Chondrocyte (in vitro differentiated cells): ENCODE results near the gene PCLO. TPM values are rescaled to one million over a fixed set of nuclear protein-coding genes. Genes with fewer than 3 reads are reported as not detected.

Experiments
- DNase-seq: peaks from one replicate; pipeline ENCODE4 v3.0.0; 2021; ENCODE audit warnings: mixed read lengths, low spot score
- H3K27ac Mint-ChIP-seq: one replicate; pipeline ENCODE4 v1.8.0; 2021; ENCODE audit warnings: mild to moderate bottlenecking, moderate library complexity, mixed read lengths; ENCODE audit not compliant: unreplicated experiment
- H3K27me3 Mint-ChIP-seq: 2 replicates; pipeline ENCODE4 v1.8.0; 2021; ENCODE audit warnings: low read depth, mixed read lengths
- H3K36me3 Mint-ChIP-seq: 2 replicates; pipeline ENCODE4 v1.8.0; 2021; ENCODE audit warnings: low read depth, mixed read lengths
- H3K4me1 Mint-ChIP-seq: 2 replicates; pipeline ENCODE4 v1.8.0; 2021; ENCODE audit warnings: low read depth, mild to moderate bottlenecking, mixed read lengths
- H3K4me3 Mint-ChIP-seq: one replicate; pipeline ENCODE4 v1.8.0; 2021; ENCODE audit warnings: mild to moderate bottlenecking, moderate library complexity, mixed read lengths; ENCODE audit not compliant: unreplicated experiment
- H3K9me3 Mint-ChIP-seq: 2 replicates; pipeline ENCODE4 v1.8.0; 2021; ENCODE audit warnings: low read depth, mixed read lengths
- total RNA-seq: library from RNA; stranded (reverse); gene quantifications from 3 replicates; pipeline ENCODE4 v1.2.1, GENCODE V29; 2021
- TF ChIP-seq, protein P1 (sequence below): fragments of 200-600 bp; sonication (generic); IDR thresholded peaks from 2 replicates; pipeline ENCODE4 v1.5.0; 2021; ENCODE audit warnings: antibody characterized with exemption, mild to moderate bottlenecking, moderate library complexity

PCLO gene
- total RNA-seq, 1 donor from 2014 or later, result 1.5 TPM

DNA sequence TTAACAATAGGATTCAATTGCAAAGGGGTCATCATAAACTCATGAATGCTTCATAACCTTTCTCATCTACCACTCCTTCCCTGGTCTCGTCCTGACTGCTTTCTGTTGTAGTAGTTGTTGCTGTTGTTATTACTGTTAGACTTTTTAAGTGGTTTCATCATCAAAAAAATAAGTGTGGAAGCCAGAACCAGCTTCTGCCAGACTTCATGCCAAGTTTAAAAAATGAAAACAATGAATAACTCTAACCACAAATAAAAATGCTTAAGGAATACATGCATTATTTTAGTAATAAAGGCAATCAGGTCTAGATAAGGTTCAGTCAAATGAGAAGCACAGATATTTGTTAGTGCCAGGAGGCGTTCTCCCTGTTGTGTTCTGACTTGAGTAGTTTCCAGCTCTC is 85.4 kb downstream of the PCLO start:
- no peak for DNase-seq
- Mint-ChIP-seq H3K27ac (no peak overlapping the region), H3K36me3 (no peaks in the 10 kb centered on the region), H3K4me3 (no peak overlapping the region), H3K9me3 (no peaks in the 10 kb centered on the region), H3K4me1 (peaks cover 12% of the 10 kb centered on the region), H3K27me3 (no peaks in the 10 kb centered on the region)
- TF ChIP-seq, protein P1, sequence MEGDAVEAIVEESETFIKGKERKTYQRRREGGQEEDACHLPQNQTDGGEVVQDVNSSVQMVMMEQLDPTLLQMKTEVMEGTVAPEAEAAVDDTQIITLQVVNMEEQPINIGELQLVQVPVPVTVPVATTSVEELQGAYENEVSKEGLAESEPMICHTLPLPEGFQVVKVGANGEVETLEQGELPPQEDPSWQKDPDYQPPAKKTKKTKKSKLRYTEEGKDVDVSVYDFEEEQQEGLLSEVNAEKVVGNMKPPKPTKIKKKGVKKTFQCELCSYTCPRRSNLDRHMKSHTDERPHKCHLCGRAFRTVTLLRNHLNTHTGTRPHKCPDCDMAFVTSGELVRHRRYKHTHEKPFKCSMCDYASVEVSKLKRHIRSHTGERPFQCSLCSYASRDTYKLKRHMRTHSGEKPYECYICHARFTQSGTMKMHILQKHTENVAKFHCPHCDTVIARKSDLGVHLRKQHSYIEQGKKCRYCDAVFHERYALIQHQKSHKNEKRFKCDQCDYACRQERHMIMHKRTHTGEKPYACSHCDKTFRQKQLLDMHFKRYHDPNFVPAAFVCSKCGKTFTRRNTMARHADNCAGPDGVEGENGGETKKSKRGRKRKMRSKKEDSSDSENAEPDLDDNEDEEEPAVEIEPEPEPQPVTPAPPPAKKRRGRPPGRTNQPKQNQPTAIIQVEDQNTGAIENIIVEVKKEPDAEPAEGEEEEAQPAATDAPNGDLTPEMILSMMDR, result no peak

DNA sequence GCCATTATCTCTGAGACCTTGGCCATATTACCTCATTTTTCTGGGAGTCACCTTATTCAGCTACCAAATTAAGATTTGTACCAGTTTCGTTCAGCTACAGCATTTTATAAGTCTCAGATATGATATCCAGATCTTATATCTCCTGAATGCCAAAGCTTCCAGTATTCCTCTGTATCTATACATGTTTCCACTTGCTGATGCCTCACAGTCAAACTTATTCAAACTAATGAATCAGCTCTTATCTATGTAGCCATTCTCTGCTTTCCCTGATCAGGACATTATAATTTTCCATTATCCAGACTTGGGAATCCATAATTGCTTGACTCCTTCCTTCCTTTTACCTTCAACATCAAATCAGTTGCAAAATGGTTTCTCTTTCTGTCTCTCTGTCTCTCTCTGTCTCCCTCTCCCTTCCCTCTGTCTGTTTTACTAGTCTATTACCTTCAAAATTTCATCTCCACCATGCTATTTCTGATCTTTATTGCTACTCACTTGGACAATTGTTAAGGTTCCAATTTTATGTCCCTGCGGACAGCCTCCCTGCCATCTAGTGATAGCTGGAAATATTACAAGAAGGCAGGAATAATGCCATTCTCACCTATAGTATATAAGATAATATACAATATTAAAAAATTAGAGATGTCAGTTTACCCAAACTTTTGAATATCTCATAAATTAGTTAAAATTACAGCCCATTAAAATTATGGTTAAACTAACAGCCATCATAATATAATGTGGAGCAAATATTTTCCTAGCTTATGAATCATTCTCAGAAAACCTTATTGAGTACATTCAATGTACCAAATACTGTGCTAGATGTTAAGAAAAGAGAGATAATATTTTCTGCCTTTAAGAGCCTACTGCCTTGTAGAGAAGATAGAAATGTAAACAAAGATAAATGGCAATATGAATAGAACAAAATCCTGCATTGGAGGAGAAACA is 89.8 kb downstream of the PCLO start:
- H3K27me3 Mint-ChIP-seq, result no peaks in the 10 kb centered on the region
- TF ChIP-seq, protein P1, result peak; percentile 73
- DNase-seq, result no peak
- no peaks in the 10 kb centered on the region for H3K9me3 Mint-ChIP-seq
- no peak overlapping the region for H3K27ac Mint-ChIP-seq
- H3K36me3 Mint-ChIP-seq, result no peaks in the 10 kb centered on the region
- peaks cover 7% of the 10 kb centered on the region for H3K4me1 Mint-ChIP-seq
- no peak overlapping the region for H3K4me3 Mint-ChIP-seq

DNA sequence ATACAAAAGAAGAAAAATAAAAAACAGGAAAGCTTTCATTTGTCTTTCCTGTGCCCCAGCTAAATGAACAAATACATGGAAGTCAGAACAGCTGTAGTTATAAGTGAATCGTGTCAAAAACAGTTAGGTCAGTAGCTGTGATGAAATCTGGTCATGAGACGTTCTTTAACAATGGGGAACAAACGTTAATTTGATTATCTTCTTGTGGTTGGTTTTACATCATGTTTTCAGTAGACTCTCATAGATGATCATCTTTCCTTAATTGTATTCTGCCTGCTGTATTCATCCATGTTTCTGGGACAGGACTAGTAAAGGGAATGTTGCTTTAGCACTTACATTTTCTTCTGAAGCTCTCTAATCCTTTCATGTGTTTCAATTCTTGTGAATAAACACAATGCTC is 97.0 kb downstream of the PCLO start:
- DNase-seq, result no peak
- Mint-ChIP-seq H3K9me3 (no peaks in the 10 kb centered on the region), H3K27ac (no peak overlapping the region)

DNA sequence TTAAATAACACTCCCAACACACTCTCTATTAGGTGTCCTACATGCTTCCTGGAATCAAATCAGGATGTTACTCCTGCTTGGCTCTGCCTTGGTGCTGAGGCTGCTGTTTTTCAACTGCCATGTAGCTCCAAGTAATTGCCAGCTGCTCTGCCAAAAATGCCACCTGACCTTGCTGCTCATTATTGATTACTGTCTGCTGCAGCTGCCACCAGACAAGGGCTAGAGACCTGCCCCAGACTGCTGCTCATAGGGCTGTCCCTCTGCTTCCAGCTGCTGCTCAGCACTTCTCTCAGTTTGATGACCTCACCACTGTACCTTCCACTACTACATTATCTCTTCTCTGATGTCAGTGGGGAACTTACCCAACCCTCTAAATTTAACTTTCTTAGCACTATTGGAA is 102.5 kb downstream of the PCLO start:
- DNase-seq, result no peak
- Mint-ChIP-seq H3K4me1 (no peaks in the 10 kb centered on the region), H3K27ac (no peak overlapping the region), H3K9me3 (no peaks in the 10 kb centered on the region), H3K36me3 (no peaks in the 10 kb centered on the region), H3K4me3 (no peak overlapping the region), H3K27me3 (no peaks in the 10 kb centered on the region)
- TF ChIP-seq, protein P1, result no peak

More for the DNA sequence above, 97.0 kb downstream of the PCLO start:
- TF ChIP-seq, protein P1, result no peak
- Mint-ChIP-seq H3K4me3 (no peak overlapping the region), H3K27me3 (no peaks in the 10 kb centered on the region), H3K36me3 (no peaks in the 10 kb centered on the region), H3K4me1 (no peaks in the 10 kb centered on the region)

DNA sequence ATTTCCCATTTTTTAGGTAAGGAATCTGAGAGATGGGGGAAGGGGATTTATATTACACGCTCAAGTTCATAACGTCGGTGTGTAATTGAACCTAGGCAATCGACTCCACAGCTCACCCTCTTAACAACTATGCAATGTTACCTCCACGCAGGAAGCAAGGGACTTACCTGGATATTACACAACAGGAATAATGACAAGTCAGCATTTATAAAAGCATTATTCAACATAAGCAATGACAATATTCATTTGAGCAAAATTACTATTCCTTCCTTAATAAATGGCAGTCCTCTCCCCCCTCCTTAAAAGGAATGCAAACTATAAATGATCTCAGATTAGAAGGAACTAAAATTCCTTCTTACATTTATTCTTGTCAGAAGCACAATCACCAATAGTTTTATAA is 104.0 kb downstream of the PCLO start:
- TF ChIP-seq, protein P1, result no peak
- Mint-ChIP-seq H3K4me1 (no peaks in the 10 kb centered on the region), H3K27ac (no peak overlapping the region)

More for the DNA sequence above, 104.0 kb downstream of the PCLO start:
- Mint-ChIP-seq H3K36me3 (no peaks in the 10 kb centered on the region), H3K27me3 (no peaks in the 10 kb centered on the region), H3K4me3 (no peak overlapping the region), H3K9me3 (no peaks in the 10 kb centered on the region)
- no peak for DNase-seq
